IPS DF 4.7 (cell line): Measurements from ENCODE around the gene TRDMT1.

ENCODE experiments used
- DNase-seq: peaks from one replicate; pipeline ENCODE4 v3.0.0-alpha.2; 2013; ENCODE audit warnings: low spot score; ENCODE audit errors: extremely low read depth

The TRDMT1 gene

GRCh38 chr10:17101257-17101909 lies 100.1 kb downstream of the TRDMT1 start:
- no peak for DNase-seq

- DNase-seq = no peak
Observed at GRCh38 chr10:17100586-17100985, 100.9 kb downstream of the TRDMT1 start.

GRCh38 chr10:17098012-17098411 lies 103.5 kb downstream of the TRDMT1 start:
- DNase-seq = no peak
